BE2C (cell line): ENCODE measurements around the gene HAGH.

Experiments
- DNase-seq: peaks from one replicate; pipeline ENCODE4 v3.0.0-alpha.2; 2020
- H3K27me3 ChIP-seq: fragments of 250-450 bp; sonication (Bioruptor Pico); 2 replicates; pipeline ENCODE4 v1.5.1; 2020; ENCODE audit warnings: mild to moderate bottlenecking
- H3K36me3 ChIP-seq: fragments of 250-450 bp; sonication (Bioruptor Pico); 2 replicates; pipeline ENCODE4 v1.5.1; 2020; ENCODE audit warnings: mild to moderate bottlenecking
- H3K4me1 ChIP-seq: fragments of 250-450 bp; sonication (Bioruptor Pico); 2 replicates; pipeline ENCODE4 v1.5.1; 2020
- H3K4me3 ChIP-seq: 2 replicates; pipeline ENCODE4 v1.5.1; 2011; ENCODE audit warnings: low read depth, low read length
- H3K9me3 ChIP-seq: fragments of 250-450 bp; sonication (Bioruptor Pico); 2 replicates; pipeline ENCODE4 v1.5.1; 2020
- TF ChIP-seq, protein P1 (sequence below): IDR thresholded peaks from 2 replicates; pipeline ENCODE4 v1.5.1; 2012; ENCODE audit warnings: mild to moderate bottlenecking, low read depth, low read length

Gene HAGH

GRCh38 chr16:1858189-1858865 is 31.7 kb upstream of the HAGH start:
- TF ChIP-seq, protein P1, sequence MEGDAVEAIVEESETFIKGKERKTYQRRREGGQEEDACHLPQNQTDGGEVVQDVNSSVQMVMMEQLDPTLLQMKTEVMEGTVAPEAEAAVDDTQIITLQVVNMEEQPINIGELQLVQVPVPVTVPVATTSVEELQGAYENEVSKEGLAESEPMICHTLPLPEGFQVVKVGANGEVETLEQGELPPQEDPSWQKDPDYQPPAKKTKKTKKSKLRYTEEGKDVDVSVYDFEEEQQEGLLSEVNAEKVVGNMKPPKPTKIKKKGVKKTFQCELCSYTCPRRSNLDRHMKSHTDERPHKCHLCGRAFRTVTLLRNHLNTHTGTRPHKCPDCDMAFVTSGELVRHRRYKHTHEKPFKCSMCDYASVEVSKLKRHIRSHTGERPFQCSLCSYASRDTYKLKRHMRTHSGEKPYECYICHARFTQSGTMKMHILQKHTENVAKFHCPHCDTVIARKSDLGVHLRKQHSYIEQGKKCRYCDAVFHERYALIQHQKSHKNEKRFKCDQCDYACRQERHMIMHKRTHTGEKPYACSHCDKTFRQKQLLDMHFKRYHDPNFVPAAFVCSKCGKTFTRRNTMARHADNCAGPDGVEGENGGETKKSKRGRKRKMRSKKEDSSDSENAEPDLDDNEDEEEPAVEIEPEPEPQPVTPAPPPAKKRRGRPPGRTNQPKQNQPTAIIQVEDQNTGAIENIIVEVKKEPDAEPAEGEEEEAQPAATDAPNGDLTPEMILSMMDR, result no peak
- Histone ChIP-seq H3K9me3 (no peaks in the 10 kb centered on the region), H3K27me3 (peaks cover 76% of the 10 kb centered on the region)

GRCh38 chr16:1857433-1858097 is 30.9 kb upstream of the HAGH start:
- TF ChIP-seq, protein P1, result no peak
- Histone ChIP-seq H3K36me3 (no peaks in the 10 kb centered on the region), H3K27me3 (peaks cover 82% of the 10 kb centered on the region), H3K4me3 (no peak overlapping the region), H3K4me1 (no peaks in the 10 kb centered on the region), H3K9me3 (no peaks in the 10 kb centered on the region)
- DNase-seq, result no peak

More at GRCh38 chr16:1858189-1858865, 31.7 kb upstream of the HAGH start:
- no peak for DNase-seq
- H3K4me1 ChIP-seq, result no peaks in the 10 kb centered on the region
- no peak overlapping the region for H3K4me3 ChIP-seq
- no peaks in the 10 kb centered on the region for H3K36me3 ChIP-seq

- no peaks in the 10 kb centered on the region for H3K9me3 ChIP-seq
- H3K4me3 ChIP-seq, result no peak overlapping the region
- TF ChIP-seq, protein P1, result no peak
- H3K27me3 ChIP-seq, result peaks cover 47% of the 10 kb centered on the region
- no peak for DNase-seq
- no peaks in the 10 kb centered on the region for H3K36me3 ChIP-seq
- no peaks in the 10 kb centered on the region for H3K4me1 ChIP-seq
Observed at GRCh38 chr16:1851793-1852192, 25.2 kb upstream of the HAGH start.

DNA sequence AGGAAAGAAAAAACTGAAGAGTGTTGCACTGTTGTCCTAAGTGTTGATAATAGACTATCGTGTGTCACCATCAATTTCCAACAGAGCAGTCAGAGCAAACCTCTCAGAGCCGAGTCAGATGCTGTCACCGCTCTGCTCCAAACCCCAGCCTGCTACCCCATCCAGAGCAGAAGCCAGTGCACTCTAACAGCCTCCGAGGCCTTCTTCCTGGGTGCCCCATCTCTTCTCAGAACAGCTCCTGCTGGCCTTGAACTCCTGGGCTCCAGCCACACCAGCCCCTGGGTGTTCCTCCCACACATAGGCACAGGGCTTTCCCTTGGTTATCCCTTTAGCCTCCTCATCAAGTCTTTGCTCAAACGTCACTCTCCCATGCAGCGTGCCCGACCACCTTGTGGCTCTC is 24.4 kb upstream of the HAGH start:
- peaks cover 43% of the 10 kb centered on the region for H3K27me3 ChIP-seq
- TF ChIP-seq, protein P1, result no peak

GRCh38 chr16:1846416-1846815 is 19.8 kb upstream of the HAGH start:
- TF ChIP-seq, protein P1, result no peak
- Histone ChIP-seq H3K4me3 (no peak overlapping the region), H3K27me3 (peaks cover 16% of the 10 kb centered on the region), H3K9me3 (no peaks in the 10 kb centered on the region; the same call in 1 of the 2 replicates), H3K4me1 (peaks cover 4% of the 10 kb centered on the region; the same call in 1 of the 2 replicates), H3K36me3 (no peaks in the 10 kb centered on the region)
- no peak for DNase-seq

More for the DNA sequence above, 24.4 kb upstream of the HAGH start:
- Histone ChIP-seq H3K4me1 (0 out of 2 replicates have a peak, but pooled peaks cover under 1% of the 10 kb centered on the region), H3K9me3 (no peaks in the 10 kb centered on the region), H3K36me3 (no peaks in the 10 kb centered on the region), H3K4me3 (no peak overlapping the region)
- no peak for DNase-seq

GRCh38 chr16:1845985-1846384 is 19.4 kb upstream of the HAGH start:
- H3K36me3 ChIP-seq, result no peaks in the 10 kb centered on the region

More at GRCh38 chr16:1845985-1846384, 19.4 kb upstream of the HAGH start:
- Histone ChIP-seq H3K4me1 (peaks cover 4% of the 10 kb centered on the region; the same call in 1 of the 2 replicates), H3K9me3 (no peaks in the 10 kb centered on the region; the same call in 1 of the 2 replicates), H3K27me3 (peaks cover 12% of the 10 kb centered on the region), H3K4me3 (no peak overlapping the region)
- DNase-seq, result peak; percentile 35
- TF ChIP-seq, protein P1, result no peak
